Occipital lobe (tissue), 2 donors: ENCODE results near the gene ZNF384. TPM values are rescaled to one million over a fixed set of nuclear protein-coding genes. Genes with fewer than 3 reads are reported as not detected.

ENCODE experiments used
- DNase-seq: peaks from one replicate; lab custom pipeline; 2025; lab: John Stamatoyannopoulos, UW
- total RNA-seq: library from RNA; depleted of rRNA; stranded (reverse); fragments of >200 nt; gene quantifications from one replicate; pipeline ENCODE4 v1.2.3, GENCODE V29; 2014

ZNF384 gene
- total RNA-seq, 1 donor from 2014 or later = 15.1 TPM

DNA sequence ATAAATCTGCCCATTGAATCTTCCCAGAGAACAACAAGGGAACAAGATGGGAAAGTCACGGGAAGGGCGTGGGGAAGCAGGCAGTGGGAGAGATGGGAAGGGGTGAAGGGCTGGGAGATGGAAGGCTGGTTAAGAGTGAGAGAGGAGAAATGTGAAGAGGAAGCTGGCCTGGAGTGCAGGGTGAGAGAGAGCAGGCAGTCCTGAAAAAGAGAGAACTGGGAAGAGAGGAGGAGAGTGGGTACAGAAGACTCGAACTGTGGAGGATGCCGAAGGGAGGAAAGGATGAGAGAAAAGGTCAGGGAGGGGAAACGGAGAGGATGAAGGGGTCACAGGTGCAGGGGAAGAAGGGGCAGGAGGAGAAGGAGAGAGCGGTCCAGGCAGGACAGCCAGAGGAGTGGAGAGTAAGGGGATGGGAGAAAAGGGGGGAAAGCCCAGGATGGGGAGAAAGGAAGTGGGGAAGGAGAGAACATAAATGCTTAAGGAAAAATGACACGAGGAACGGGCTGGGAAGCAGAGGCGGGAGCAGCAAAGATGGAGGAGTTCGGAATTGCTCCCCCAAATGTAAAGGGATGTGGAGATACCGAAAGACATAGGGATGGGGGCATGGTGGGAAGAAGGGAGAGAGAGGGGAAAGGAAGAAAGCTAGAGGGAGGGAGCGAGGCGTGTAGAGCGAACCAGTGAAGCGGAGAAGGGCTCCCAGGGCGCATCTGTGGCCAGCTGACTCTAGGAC, 10.2 kb upstream of the ZNF384 start:
- DNase-seq = no peak

DNA sequence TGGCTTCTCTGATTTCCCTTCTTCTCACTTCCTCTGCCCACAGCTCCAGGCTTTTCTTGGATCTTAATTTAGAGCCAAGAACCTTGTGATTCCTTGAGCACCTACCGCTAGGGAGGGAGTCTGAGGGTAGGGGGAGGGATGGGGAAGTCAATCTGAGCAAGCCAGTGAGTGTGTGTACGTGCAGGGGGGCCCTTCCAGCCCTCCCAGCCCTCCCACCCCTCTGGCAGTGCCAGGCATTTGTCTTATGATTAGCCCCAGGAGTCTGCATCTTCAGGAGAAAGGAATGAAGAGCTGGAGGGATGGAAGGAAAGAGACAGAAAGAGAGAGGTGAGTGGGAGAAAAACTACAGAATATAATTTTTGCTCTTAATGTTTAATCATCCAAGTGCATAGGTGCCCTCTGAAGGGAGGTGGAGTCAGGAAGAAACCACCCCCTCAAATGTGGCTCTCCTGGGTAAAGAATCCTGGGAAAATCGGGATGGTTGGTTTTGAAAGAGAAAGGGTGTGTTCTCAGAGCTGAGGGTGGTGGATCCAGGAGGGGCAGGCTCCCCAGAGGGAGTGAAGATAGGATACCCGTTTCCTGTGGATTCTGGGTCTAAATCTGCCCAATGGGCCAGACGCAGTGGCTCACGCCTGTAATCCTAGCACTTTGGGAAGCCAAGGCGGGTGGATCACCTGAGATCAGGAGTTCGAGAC, 9.3 kb upstream of the ZNF384 start:
- DNase-seq = no peak

GRCh38 chr12:6697584-6698351, 8.6 kb upstream of the ZNF384 start:
- DNase-seq = no peak

GRCh38 chr12:6696690-6697583, 7.8 kb upstream of the ZNF384 start:
- no peak for DNase-seq

- no peak for DNase-seq
These were observed 6.3 kb upstream of the ZNF384 start for GRCh38 chr12:6695313-6696045.

DNA sequence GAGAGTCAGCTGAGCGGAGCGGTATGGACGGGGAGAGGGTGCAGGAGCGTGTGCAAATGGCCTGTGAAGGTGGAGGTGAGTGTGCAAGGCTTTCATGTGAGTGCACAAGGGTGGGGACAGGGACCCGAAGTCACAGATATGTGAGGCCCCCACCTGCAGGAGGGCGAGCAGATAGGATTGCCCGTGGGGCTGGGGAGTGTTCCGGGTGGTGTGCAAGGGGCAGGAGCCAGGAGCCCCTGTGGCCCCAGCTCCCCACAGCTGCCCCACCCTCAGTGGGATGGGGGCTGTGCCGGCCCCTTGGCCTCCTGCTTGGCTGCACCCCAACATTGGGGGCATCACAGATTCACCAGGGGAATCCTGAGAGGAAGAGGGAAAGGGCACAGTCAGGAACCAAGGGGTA, 5.5 kb upstream of the ZNF384 start:
- no peak for DNase-seq

- no peak for DNase-seq
These were observed 4.7 kb upstream of the ZNF384 start for GRCh38 chr12:6693832-6694355.

- no peak for DNase-seq
These were observed 3.7 kb upstream of the ZNF384 start for GRCh38 chr12:6692888-6693287.

- no peak for DNase-seq
These were observed 2.3 kb upstream of the ZNF384 start for GRCh38 chr12:6691473-6691872.

- no peak for DNase-seq
These were observed 604 bp downstream of the ZNF384 start for GRCh38 chr12:6688543-6688998.

GRCh38 chr12:6685814-6686213, 3.4 kb downstream of the ZNF384 start:
- no peak for DNase-seq

DNA sequence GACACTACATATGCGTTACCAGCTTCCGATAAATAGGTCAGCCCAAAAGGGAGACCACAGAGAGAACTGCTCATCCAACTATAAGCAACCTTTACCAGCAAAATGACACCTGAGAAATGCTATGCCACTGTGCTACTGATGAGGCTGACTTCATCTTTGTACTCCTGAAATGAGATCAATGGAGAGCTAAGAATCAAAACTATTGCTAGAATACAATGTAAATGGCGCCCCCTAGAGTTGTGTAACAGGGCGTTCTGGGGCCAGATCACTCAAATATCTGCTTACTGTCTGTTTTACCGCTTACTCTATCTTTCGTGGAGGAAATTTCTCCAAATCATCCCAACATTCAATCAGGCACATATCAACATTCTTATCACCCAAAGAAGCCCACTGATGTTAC, 4.6 kb downstream of the ZNF384 start:
- DNase-seq = no peak

DNA sequence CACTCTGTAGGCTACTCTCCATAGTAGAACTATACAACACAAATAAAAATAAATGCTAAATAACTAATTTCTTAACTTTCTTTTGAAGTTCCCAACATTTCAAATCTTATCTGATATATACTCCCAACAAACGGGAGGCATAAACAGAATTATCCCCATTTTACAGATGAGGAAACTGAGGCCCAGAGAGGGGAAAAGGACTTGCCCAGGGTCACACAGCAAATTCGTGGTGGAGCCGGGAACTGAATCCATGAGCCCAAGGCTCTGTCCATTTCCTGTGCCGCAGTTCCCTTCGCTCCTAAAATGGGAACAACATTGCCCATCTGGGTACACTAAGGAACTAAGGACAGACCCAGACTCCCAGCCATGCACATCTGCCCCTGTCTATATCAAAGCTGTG, 12.2 kb downstream of the ZNF384 start:
- no peak for DNase-seq

DNA sequence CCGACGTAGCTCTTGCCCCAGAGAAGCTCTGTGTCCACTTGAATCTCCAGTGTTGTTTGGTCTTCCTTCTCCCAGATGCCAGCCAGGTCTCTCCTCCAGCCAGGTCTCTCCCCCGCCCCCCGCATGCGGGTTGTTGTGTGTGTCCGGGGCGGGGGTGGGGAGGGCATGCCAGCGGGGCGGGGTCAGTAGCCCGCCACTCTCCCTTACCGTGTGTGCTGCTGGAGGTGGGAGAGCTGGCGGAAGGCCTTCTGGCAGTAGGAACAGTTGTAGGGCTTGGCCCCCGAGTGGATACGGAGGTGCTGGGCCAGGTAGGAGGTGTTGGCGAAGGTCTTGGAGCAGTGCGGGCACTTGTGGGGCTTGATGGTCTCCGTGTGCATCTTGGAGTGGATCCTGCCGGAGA, 17.0 kb downstream of the ZNF384 start:
- no peak for DNase-seq

GRCh38 chr12:6667559-6668210, 21.5 kb downstream of the ZNF384 start:
- no peak for DNase-seq

DNA sequence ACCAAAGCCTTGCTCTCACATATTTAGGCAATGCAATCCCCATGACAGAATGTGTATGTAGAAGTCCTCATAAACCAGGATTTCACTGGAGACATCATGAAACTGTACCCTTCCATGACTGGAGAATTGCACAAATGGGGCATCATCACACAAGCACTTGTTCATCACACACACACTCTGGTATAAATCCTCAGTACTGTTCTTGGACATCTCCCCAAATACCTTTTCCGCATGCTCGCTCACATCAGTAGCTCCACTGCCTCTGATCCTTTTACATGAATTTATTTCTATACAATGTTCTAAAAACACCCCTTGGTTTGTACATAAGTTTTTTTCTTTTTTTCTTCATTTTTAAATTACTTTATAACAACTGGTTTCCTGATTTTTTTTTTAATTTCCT, 23.0 kb downstream of the ZNF384 start:
- no peak for DNase-seq

GRCh38 chr12:6664902-6665301, 24.3 kb downstream of the ZNF384 start:
- DNase-seq = no peak

DNA sequence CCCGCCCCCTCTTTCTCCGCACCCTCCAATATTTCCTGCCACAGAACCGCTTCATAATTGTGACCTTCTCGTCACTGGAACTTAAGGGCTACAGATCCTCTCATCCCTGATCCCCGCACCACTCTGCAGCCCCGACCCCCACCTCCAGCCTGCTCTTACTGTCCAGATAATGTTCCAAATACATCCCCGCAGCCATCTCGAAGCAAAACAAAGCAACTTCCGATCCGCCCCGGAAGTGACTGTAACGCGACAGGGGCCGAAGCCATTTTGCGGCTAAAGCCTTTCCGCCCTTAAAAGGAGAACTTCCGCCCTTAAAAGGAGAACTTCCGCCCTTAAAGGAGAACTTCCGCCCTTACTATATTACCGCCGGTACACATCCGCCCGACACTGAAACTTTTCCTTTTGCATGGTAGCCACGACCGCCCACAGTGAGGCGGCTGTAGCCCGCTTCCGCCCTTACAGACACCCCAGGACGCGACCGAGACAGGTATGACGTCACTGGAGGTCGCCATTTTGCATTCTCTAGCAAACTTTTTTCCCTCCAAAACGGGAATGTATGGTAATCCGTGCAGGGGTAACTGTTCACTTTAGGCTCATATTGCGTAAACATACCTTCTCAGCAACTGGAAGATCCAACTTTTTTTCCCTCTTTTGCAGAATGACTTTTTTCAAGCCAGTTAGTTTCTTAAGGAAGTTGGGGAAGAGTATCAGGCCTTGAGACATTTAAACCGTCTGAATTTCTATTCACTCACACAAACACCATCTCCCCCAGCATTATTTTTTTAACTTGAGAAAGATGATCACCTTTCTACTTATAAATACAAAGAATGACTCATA, 26.1 kb downstream of the ZNF384 start, which contains the start of gene ING4:
ING4 (minus strand) TSS at position 214 of the 837 bp plus-strand sequence; CDS start at position 196, 18 bp downstream.
- peak; percentile 97 for DNase-seq

DNA sequence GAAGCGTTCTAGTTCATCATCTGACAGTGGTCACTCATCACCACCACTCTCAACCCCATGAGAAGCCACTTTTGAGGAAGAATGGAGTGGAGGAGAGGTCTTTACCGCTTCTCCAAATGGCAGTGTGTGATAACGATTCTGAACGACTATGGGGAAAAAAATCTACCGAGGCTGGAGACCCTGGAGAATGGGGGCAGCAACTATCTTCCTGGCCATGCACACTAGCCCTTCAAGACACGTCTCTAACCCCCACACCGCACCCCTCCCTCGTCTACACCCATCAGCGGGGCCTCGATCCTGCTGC, 26.6 kb downstream of the ZNF384 start:
- DNase-seq = no peak
